NB4 (cell line): ENCODE results near the gene GAB2.

Experiments
- CTCF ChIP-seq: IDR thresholded peaks from one replicate; pipeline ENCODE4 v1.5.1; 2012; ENCODE audit warnings: low read depth, low read length
- MAX ChIP-seq: IDR thresholded peaks from 2 replicates; pipeline ENCODE4 v1.6.1; 2011; ENCODE audit warnings: low read depth, low read length
- POLR2A ChIP-seq: IDR thresholded peaks from 2 replicates; pipeline ENCODE4 v1.6.1; 2011; ENCODE audit warnings: mild to moderate bottlenecking; ENCODE audit not compliant: insufficient read length; ENCODE audit errors: extremely low read depth

GRCh38 chr11:78276311-78276710 lies 141.3 kb downstream of the GAB2 start:
- TF ChIP-seq CTCF (no peak), POLR2A (no peak), MAX (no peak)
